GM12874 (cell line): Measurements from ENCODE around the gene INSYN2A.

Source experiments
- TF ChIP-seq, protein P1 (sequence below): IDR thresholded peaks from 2 replicates; pipeline ENCODE4 v1.5.1; 2011; ENCODE audit warnings: low read depth, mild to moderate bottlenecking, control low read depth, low read length, moderate library complexity; ENCODE audit not compliant: insufficient read depth

INSYN2A gene

DNA sequence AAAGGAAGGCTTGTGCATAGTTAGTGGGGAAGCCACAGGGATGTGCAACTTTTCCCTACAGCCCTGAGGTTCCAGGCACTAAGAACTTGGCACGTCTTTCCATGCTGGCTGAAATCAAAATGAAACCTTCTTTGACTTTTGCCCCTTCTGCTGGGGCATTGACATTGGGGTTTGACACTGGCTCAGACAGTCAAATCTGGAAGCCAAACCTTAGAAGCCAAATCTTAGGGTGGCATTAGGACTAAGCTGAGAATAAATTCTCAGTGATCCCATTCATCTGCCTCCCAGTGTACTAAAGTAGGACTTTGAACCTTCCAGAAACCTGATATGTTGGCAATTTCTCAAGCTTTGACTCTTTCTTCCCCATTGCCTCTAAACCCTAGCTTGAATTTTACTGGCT, 31.3 kb upstream of the INSYN2A start:
- TF ChIP-seq, protein P1, sequence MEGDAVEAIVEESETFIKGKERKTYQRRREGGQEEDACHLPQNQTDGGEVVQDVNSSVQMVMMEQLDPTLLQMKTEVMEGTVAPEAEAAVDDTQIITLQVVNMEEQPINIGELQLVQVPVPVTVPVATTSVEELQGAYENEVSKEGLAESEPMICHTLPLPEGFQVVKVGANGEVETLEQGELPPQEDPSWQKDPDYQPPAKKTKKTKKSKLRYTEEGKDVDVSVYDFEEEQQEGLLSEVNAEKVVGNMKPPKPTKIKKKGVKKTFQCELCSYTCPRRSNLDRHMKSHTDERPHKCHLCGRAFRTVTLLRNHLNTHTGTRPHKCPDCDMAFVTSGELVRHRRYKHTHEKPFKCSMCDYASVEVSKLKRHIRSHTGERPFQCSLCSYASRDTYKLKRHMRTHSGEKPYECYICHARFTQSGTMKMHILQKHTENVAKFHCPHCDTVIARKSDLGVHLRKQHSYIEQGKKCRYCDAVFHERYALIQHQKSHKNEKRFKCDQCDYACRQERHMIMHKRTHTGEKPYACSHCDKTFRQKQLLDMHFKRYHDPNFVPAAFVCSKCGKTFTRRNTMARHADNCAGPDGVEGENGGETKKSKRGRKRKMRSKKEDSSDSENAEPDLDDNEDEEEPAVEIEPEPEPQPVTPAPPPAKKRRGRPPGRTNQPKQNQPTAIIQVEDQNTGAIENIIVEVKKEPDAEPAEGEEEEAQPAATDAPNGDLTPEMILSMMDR: no peak

DNA sequence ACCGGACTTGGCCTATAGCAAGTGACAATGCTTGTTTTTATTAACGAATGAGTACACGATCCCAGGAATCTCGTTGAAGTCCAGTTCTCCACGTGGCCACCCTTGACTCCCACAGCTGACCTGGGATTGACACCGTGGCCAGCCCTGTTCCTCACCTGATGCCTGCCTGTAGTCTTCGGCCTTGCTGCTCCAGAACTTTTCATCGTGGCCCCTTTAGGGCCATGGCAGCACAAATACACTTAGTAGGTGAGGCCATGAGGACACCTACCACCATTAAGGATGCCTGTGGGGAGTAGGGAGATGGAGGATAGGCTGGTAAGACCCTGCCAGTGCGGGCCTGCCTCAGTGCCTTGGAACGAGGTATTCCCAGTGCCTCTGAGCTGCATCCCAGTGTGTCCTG, 30.6 kb upstream of the INSYN2A start:
- TF ChIP-seq, protein P1: no peak

DNA sequence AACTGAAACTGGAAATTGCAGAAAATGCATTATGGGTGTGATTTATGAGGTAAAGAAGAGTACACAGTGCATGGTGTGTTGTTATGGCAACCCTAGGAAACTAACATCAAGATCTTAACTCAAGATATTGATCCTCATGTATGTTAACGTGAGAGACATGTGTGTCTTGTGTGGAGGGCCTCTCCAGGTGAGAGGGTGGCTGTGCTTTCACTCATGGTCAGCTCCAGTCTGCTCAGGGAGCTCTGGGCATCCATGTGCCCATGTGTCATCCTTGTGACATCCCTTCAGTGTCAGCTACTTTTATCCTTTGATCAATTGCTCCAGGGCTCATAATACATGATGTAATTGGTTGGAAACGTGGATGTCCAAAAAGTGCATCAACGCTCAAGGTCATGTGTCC, 24.9 kb upstream of the INSYN2A start:
- TF ChIP-seq, protein P1: no peak

DNA sequence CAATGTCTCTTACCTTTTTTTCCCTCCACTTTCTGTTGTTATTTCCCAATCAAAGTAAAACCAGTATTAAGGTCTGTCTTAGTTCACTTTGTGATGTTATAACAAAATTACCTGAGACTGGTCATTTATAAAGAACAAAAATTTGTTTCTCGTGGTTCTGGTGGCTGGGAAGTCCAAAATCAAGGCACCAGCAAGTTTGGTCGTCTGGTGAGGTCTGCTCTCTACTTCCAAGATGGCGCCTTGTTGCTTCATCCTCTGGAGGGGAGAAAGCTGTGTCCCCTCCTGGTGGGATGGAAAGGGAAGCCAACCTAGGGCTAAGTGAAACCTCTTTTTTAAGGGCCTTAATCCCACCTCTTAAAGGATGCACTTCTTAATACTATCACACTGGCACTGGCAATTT, 22.3 kb upstream of the INSYN2A start:
- TF ChIP-seq, protein P1: no peak

DNA sequence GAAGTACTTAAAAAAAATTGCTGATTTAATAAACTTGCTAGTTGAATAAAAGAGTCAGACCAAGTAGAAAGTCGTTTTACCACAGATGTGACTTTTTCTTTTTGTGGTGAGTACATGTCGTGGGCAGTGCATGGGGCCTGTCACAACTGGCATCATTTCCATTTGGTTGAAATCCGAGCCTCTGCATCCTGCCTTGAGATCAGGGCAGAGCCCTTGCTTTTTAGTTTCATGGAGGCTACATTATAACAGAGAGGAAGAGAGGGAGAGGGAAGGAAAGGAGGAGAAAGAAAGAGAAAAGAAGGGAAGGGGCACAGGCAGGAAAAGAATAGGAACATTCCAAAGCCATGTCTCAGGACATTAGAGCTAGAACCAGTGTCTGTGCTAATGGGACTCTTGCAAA, 20.4 kb upstream of the INSYN2A start:
- TF ChIP-seq, protein P1: no peak

DNA sequence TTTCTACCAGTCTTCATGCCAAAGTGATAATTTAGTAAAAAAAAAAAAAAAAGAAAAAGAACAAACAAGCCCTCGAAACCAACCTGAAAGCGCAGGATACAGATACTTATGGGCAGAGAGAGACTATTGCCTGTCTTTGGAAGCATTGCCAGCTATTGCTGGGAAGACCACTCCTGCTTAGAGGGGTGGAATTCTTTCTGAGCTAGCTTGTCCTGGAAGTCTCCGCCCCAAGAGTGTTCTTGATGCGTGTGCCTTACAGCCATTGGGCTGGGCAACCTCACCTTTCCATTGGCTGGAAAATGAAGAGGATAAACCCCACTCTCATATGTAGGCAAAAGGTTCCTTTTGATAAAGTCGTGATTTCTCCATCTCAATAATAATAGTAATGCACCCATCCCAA, 19.9 kb upstream of the INSYN2A start:
- TF ChIP-seq, protein P1: no peak

DNA sequence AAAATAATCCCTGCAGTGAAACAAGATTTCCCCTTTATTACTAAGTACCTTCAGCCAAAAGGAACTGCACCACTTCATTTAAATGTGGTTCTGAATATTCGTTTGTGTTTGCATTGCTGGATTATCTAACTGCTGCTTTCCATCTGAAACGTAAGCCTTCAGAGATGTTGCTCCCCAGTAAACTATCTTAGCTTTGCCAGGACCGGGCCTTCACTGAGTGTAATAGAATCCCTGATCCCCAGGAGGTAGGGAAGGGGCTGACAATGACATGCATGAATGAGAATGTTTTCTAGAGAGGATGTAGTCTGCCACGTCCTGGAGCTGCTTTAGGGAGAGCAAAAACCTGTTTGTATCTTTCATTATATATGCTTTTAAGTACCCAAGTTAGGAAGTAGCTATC, 19.5 kb upstream of the INSYN2A start:
- TF ChIP-seq, protein P1: no peak
